Prostate gland (tissue), 2 donors: ENCODE data around the gene SERPINA10.
A peak's percentile ranks its signal among the peaks of the same experiment; 100 is the strongest.

Source experiments
- POLR2A ChIP-seq: fragments of 450-650 bp; IDR thresholded peaks from one replicate; pipeline ENCODE4 v1.6.1; 2016; ENCODE audit warnings: antibody characterized with exemption, mild to moderate bottlenecking
- TF ChIP-seq, protein P1 (sequence below), 4 experiments: fragments of 200-600 bp in 2 of 4; fragments of 450-650 bp in 2 of 4; sonication (generic) in 2 of 4; IDR thresholded peaks; 1 replicate in 3 of 4; 2 replicates in 1 of 4; pipeline ENCODE4 v1.5.1; 2016 to 2019; ENCODE audit warnings: antibody characterized with exemption in 4 of 4, mild to moderate bottlenecking in 2 of 4, moderate library complexity in 2 of 4

DNA sequence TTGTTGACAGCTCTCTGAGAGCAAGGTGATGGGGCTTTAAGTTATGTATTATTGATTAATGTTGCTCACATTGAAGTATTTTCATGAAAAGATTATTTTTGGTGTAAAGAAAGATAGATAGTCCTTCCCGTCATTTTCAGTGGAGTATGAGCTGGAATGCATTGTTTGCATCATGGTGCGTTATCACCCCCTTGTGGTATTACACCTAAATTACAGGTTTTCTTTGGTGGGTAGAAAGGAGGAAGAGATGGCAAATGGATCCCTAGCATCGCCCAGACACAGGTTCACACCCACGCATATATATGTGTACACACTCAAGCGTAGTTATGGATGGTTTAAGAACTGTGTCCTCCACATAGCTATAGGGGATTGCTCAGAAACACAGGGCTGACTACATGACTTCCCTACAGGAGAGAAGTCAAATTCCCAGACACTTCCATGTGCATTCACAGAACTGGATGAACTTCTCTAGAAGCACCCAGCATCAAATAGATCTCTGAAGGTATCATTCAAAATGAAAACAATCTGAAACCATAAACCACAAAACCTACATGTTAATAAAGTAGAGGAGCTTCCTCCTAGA is 14.4 kb upstream of the SERPINA10 start:
- TF ChIP-seq POLR2A, result no peak
- TF ChIP-seq, protein P1, sequence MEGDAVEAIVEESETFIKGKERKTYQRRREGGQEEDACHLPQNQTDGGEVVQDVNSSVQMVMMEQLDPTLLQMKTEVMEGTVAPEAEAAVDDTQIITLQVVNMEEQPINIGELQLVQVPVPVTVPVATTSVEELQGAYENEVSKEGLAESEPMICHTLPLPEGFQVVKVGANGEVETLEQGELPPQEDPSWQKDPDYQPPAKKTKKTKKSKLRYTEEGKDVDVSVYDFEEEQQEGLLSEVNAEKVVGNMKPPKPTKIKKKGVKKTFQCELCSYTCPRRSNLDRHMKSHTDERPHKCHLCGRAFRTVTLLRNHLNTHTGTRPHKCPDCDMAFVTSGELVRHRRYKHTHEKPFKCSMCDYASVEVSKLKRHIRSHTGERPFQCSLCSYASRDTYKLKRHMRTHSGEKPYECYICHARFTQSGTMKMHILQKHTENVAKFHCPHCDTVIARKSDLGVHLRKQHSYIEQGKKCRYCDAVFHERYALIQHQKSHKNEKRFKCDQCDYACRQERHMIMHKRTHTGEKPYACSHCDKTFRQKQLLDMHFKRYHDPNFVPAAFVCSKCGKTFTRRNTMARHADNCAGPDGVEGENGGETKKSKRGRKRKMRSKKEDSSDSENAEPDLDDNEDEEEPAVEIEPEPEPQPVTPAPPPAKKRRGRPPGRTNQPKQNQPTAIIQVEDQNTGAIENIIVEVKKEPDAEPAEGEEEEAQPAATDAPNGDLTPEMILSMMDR (IDR thresholded peaks at IDR 0.05), result peak in 1 of 4 experiments; percentile 12
